ENCODE measurements around the gene FNDC4.

Gene FNDC4

DNA sequence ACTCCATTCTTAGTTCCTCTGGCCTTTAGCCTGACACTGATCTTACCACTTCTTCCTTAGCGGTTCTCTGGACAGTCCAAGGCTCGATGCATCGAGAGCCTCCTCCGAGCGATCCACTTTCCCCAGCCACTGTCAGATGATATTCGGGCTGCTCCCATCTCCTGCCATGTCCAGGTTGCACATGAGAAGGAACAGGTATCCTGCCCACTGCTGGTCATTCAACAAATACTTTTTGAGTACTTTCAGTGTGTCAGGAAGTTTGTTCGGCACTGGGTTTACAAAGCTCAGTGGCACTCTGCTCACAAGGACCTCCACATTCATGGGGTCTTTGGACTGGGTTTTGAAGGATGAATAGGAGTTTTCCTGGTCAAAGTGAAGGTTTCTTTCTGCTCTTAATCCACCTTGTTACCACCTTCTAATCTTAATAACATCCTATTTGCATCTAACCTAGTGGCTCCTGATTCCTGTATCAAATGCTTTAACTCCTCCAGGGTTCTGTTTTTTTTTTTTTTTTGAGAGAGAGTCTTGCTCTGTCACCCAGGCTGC lies 27.5 kb upstream of the FNDC4 start:
- Histone ChIP-seq H3K9me3 (ENCODE audit: insufficient read depth, low read length) (no peaks in the 10 kb centered on the region), H3K4me1 (ENCODE audit: insufficient read depth, insufficient read length) (no peaks in the 10 kb centered on the region), H3K36me3 (ENCODE audit: insufficient read depth, insufficient read length, low read length) (no peaks in the 10 kb centered on the region), H3K4me3 (ENCODE audit: insufficient read length, low read depth) (no peak overlapping the region), H3K27me3 (ENCODE audit: insufficient read depth, insufficient read length) (no peaks in the 10 kb centered on the region), H3K9ac (ENCODE audit: insufficient read length, low read depth) (no peak overlapping the region)
- no peak for DNase-seq (ENCODE audit: low read depth, low spot score)
- no peak for TF ChIP-seq SUZ12 (IDR thresholded peaks at IDR 0.05; ENCODE audit: extremely low read depth, insufficient read depth, insufficient read length)

- no peak overlapping the region for H3K4me3 ChIP-seq (ENCODE audit: insufficient read length, low read depth)
- TF ChIP-seq YY1 (IDR thresholded peaks at IDR 0.05; ENCODE audit: insufficient read depth, insufficient read length) (no peak), ZNF274 (IDR thresholded peaks at IDR 0.05; ENCODE audit: low read depth, low read length) (no peak), SUZ12 (IDR thresholded peaks at IDR 0.05; ENCODE audit: extremely low read depth, insufficient read depth, insufficient read length) (no peak)
- H3K9me3 ChIP-seq (ENCODE audit: insufficient read depth, low read length): no peaks in the 10 kb centered on the region
- no peaks in the 10 kb centered on the region for H3K36me3 ChIP-seq (ENCODE audit: insufficient read depth, insufficient read length, low read length)
- H3K27me3 ChIP-seq (ENCODE audit: insufficient read depth, insufficient read length): no peaks in the 10 kb centered on the region
- no peak overlapping the region for H3K9ac ChIP-seq (ENCODE audit: insufficient read length, low read depth)
- H3K4me1 ChIP-seq (ENCODE audit: insufficient read depth, insufficient read length): no peaks in the 10 kb centered on the region
- no peak for DNase-seq (ENCODE audit: low read depth, low spot score)
Measured at GRCh38 chr2:27520316-27520715, 25.3 kb upstream of the FNDC4 start.

- no peaks in the 10 kb centered on the region for H3K9me3 ChIP-seq (ENCODE audit: insufficient read depth, low read length)
- DNase-seq (ENCODE audit: low read depth, low spot score): no peak
Measured at GRCh38 chr2:27518782-27519113, 23.7 kb upstream of the FNDC4 start.

DNA sequence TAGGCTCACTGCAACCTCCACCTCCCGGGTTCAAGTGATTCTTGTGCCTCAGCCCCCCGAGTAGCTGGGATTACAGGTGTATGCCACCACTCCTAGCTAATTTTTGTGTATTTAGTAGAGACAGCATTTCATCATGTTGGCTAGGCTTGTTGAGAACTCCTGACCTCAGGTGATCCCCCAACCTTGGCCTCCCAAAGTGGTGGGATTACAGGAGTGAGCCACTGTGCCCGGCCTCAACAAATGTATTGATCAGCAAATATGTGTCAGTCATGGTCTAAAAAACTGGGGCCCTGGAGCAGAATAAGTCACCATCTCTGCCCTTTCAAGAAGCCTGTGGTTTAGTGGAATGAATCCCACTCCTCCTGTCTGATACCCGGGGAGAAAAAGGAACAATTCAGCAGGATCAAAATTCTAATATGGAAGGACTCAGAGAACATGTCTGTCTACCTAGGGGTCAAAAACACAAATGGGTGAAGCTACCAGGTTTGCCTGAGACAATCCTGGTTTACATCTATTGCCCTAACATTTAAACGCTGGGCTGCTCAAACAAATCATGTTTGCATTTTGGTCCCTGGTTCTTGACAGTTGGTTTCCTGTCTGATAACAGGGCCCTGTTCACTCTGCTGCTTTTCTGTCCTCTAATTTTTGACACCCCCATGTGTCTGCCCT lies 23.2 kb upstream of the FNDC4 start:
- Histone ChIP-seq H3K27me3 (ENCODE audit: insufficient read depth, insufficient read length) (no peaks in the 10 kb centered on the region), H3K9me3 (ENCODE audit: insufficient read depth, low read length) (no peaks in the 10 kb centered on the region), H3K4me1 (ENCODE audit: insufficient read depth, insufficient read length) (no peaks in the 10 kb centered on the region), H3K36me3 (ENCODE audit: insufficient read depth, insufficient read length, low read length) (no peaks in the 10 kb centered on the region), H3K4me3 (ENCODE audit: insufficient read length, low read depth) (no peak overlapping the region), H3K9ac (ENCODE audit: insufficient read length, low read depth) (no peak overlapping the region)
- TF ChIP-seq ZNF274 (IDR thresholded peaks at IDR 0.05; ENCODE audit: low read depth, low read length) (no peak), YY1 (IDR thresholded peaks at IDR 0.05; ENCODE audit: insufficient read depth, insufficient read length) (no peak), SUZ12 (IDR thresholded peaks at IDR 0.05; ENCODE audit: extremely low read depth, insufficient read depth, insufficient read length) (no peak)
- no peak for DNase-seq (ENCODE audit: low read depth, low spot score)

More at GRCh38 chr2:27518782-27519113, 23.7 kb upstream of the FNDC4 start:
- H3K9ac ChIP-seq (ENCODE audit: insufficient read length, low read depth): no peak overlapping the region
- H3K27me3 ChIP-seq (ENCODE audit: insufficient read depth, insufficient read length): no peaks in the 10 kb centered on the region
- H3K4me3 ChIP-seq (ENCODE audit: insufficient read length, low read depth): no peak overlapping the region
- no peaks in the 10 kb centered on the region for H3K4me1 ChIP-seq (ENCODE audit: insufficient read depth, insufficient read length)
- TF ChIP-seq ZNF274 (IDR thresholded peaks at IDR 0.05; ENCODE audit: low read depth, low read length): no peak
- no peak for TF ChIP-seq YY1 (IDR thresholded peaks at IDR 0.05; ENCODE audit: insufficient read depth, insufficient read length)
- TF ChIP-seq SUZ12 (IDR thresholded peaks at IDR 0.05; ENCODE audit: extremely low read depth, insufficient read depth, insufficient read length): no peak
- H3K36me3 ChIP-seq (ENCODE audit: insufficient read depth, insufficient read length, low read length): no peaks in the 10 kb centered on the region

DNA sequence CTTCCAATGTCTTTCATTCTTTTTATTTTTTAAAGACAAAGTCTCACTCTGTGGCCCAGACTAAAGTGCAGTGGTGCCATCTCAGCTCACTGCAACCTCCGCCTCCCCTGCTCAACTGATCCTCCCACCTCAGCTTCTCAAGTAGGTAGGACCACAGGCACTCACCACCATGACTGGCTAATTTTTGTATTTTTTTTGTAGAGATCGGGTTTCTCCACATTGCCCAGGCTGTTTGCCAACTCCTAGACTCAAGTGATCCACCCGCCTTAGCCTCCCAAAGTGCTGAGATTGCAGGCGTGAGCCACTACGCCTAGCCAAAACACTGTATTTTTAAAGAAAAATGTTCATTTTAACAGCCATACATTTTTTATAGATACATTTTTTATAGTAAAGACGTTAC lies 14.3 kb upstream of the FNDC4 start:
- no peak for DNase-seq (ENCODE audit: low read depth, low spot score)
- H3K9ac ChIP-seq (ENCODE audit: insufficient read length, low read depth): no peak overlapping the region
- no peaks in the 10 kb centered on the region for H3K27me3 ChIP-seq (ENCODE audit: insufficient read depth, insufficient read length)
- TF ChIP-seq YY1 (IDR thresholded peaks at IDR 0.05; ENCODE audit: insufficient read depth, insufficient read length) (no peak), SUZ12 (IDR thresholded peaks at IDR 0.05; ENCODE audit: extremely low read depth, insufficient read depth, insufficient read length) (no peak), ZNF274 (IDR thresholded peaks at IDR 0.05; ENCODE audit: low read depth, low read length) (no peak)
- H3K9me3 ChIP-seq (ENCODE audit: insufficient read depth, low read length): no peaks in the 10 kb centered on the region
- H3K4me3 ChIP-seq (ENCODE audit: insufficient read length, low read depth): no peak overlapping the region
- no peaks in the 10 kb centered on the region for H3K4me1 ChIP-seq (ENCODE audit: insufficient read depth, insufficient read length)
- no peaks in the 10 kb centered on the region for H3K36me3 ChIP-seq (ENCODE audit: insufficient read depth, insufficient read length, low read length)

DNA sequence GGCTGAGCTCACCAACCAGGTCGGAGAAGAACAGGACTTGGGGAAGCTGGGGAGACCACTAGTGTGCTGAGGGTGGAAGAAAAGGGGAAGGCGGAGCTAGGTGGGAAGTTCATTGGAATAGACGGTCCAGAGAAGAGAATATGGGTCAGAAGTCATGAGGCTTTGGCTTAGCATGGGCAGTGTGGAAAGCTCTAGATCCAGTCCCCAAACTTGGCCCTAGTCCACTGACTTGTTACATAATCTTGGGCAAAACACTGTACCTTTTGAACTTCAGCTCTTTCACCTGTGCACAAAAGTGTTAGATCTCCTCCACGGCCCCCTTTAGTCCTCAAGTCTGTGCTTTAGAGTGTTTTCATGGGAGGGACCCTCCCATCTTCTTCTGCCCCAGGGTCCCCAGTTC lies 12.3 kb upstream of the FNDC4 start:
- H3K27me3 ChIP-seq (ENCODE audit: insufficient read depth, insufficient read length): no peaks in the 10 kb centered on the region
- TF ChIP-seq ZNF274 (IDR thresholded peaks at IDR 0.05; ENCODE audit: low read depth, low read length) (no peak), YY1 (IDR thresholded peaks at IDR 0.05; ENCODE audit: insufficient read depth, insufficient read length) (no peak), SUZ12 (IDR thresholded peaks at IDR 0.05; ENCODE audit: extremely low read depth, insufficient read depth, insufficient read length) (no peak)
- H3K9me3 ChIP-seq (ENCODE audit: insufficient read depth, low read length): no peaks in the 10 kb centered on the region
- H3K4me1 ChIP-seq (ENCODE audit: insufficient read depth, insufficient read length): no peaks in the 10 kb centered on the region
- H3K9ac ChIP-seq (ENCODE audit: insufficient read length, low read depth): no peak overlapping the region
- H3K36me3 ChIP-seq (ENCODE audit: insufficient read depth, insufficient read length, low read length): no peaks in the 10 kb centered on the region
- H3K4me3 ChIP-seq (ENCODE audit: insufficient read length, low read depth): no peak overlapping the region
- no peak for DNase-seq (ENCODE audit: low read depth, low spot score)

GRCh38 chr2:27506587-27506986 lies 11.6 kb upstream of the FNDC4 start:
- Histone ChIP-seq H3K9me3 (ENCODE audit: insufficient read depth, low read length) (no peaks in the 10 kb centered on the region), H3K9ac (ENCODE audit: insufficient read length, low read depth) (no peak overlapping the region), H3K27me3 (ENCODE audit: insufficient read depth, insufficient read length) (no peaks in the 10 kb centered on the region), H3K4me1 (ENCODE audit: insufficient read depth, insufficient read length) (no peaks in the 10 kb centered on the region), H3K36me3 (ENCODE audit: insufficient read depth, insufficient read length, low read length) (no peaks in the 10 kb centered on the region), H3K4me3 (ENCODE audit: insufficient read length, low read depth) (no peak overlapping the region)
- DNase-seq (ENCODE audit: low read depth, low spot score): no peak
- no peak for TF ChIP-seq ZNF274 (IDR thresholded peaks at IDR 0.05; ENCODE audit: low read depth, low read length)
- no peak for TF ChIP-seq YY1 (IDR thresholded peaks at IDR 0.05; ENCODE audit: insufficient read depth, insufficient read length)
- TF ChIP-seq SUZ12 (IDR thresholded peaks at IDR 0.05; ENCODE audit: extremely low read depth, insufficient read depth, insufficient read length): no peak
